Natural killer cell (primary cell): ENCODE measurements around the gene GCNT3. TPM values are rescaled to one million over a fixed set of nuclear protein-coding genes. Genes with fewer than 3 reads are reported as not detected.
A peak's percentile ranks its signal among the peaks of the same experiment; 100 is the strongest.
"Not testable (repeated sequence)": the region's sequence is repeated elsewhere in the genome, so short reads cannot be mapped to it uniquely, and the experiment has no call there.

Experiments used
- ATAC-seq, 3 donors: fragments of 150-1000 bp in 2 of 3; fragments of 200-7000 bp in 1 of 3; cut with Tn5 transposase; 1 replicate in 1 of 3; 2 replicates in 2 of 3; pipeline ENCODE4 v1.10.0; 2021; ENCODE audit warnings: mild to moderate bottlenecking in 2 of 3, moderate library complexity in 2 of 3
- DNase-seq, 2 donors: peaks; one replicate each; pipeline versions ENCODE4 v3.0.0 to v3.0.0-alpha.2; 2013 to 2021; ENCODE audit warnings: mixed read lengths in 1 of 2
- H3K27ac ChIP-seq: one replicate; pipeline ENCODE4 v1.5.1; 2013; ENCODE audit warnings: mild to moderate bottlenecking, low read length
- H3K27me3 ChIP-seq: one replicate; pipeline ENCODE4 v1.6.1; 2013; ENCODE audit warnings: low read length; ENCODE audit not compliant: control insufficient read depth, insufficient read depth
- H3K36me3 ChIP-seq: one replicate; pipeline ENCODE4 v1.6.1; 2013; ENCODE audit warnings: low read length; ENCODE audit not compliant: control insufficient read depth, insufficient read depth
- H3K4me1 ChIP-seq: one replicate; pipeline ENCODE4 v1.6.1; 2013; ENCODE audit warnings: low read length; ENCODE audit not compliant: control insufficient read depth, insufficient read depth
- H3K4me3 ChIP-seq: one replicate; pipeline ENCODE4 v1.5.1; 2013; ENCODE audit warnings: low read length
- H3K9me3 ChIP-seq: one replicate; pipeline ENCODE4 v1.6.1; 2013; ENCODE audit warnings: low read length; ENCODE audit not compliant: control insufficient read depth, insufficient read depth
- H3K27ac Mint-ChIP-seq, 2 donors: one replicate each; pipeline ENCODE4 v1.8.0; 2022; ENCODE audit warnings: mild to moderate bottlenecking in 2 of 2, mixed read lengths in 2 of 2, moderate library complexity in 1 of 2
- H3K27me3 Mint-ChIP-seq, 2 donors: one replicate each; pipeline ENCODE4 v1.8.0; 2022; ENCODE audit warnings: low read depth in 2 of 2, mixed read lengths in 2 of 2
- H3K36me3 Mint-ChIP-seq: one replicate; pipeline ENCODE4 v1.8.0; 2022; ENCODE audit warnings: mixed read lengths
- H3K4me1 Mint-ChIP-seq, 2 donors: one replicate each; pipeline ENCODE4 v1.8.0; 2022; ENCODE audit warnings: mixed read lengths in 2 of 2
- H3K4me3 Mint-ChIP-seq: one replicate; pipeline ENCODE4 v1.8.0; 2022; ENCODE audit warnings: mild to moderate bottlenecking, moderate library complexity, mixed read lengths
- H3K9me3 Mint-ChIP-seq, 2 donors: one replicate each; pipeline ENCODE4 v1.8.0; 2022; ENCODE audit warnings: mixed read lengths in 2 of 2
- CTCF ChIP-seq: fragments of 200-600 bp; IDR thresholded peaks from one replicate; pipeline ENCODE4 v1.8.0; 2022; ENCODE audit warnings: antibody characterized with exemption
- WGBS: methylation state at CpG from one replicate; pipeline ENCODE4 v1.1.7; 2013; ENCODE audit warnings: missing lambda C conversion rate; ENCODE audit not compliant: insufficient coverage; 5-methylcytosine and 5-hydroxymethylcytosine counted together
- intact Hi-C: fragments of 100-400 bp; cut with micrococcal nuclease; formaldehyde crosslinking; loops from one replicate; pipeline ENCODE4 v1.14.2; 2022
- total RNA-seq, 4 donors: library from RNA; stranded (reverse); fragments of 120-200 nt in 1 of 4; gene quantifications; one replicate each; pipeline versions ENCODE4 v1.2.3 to v1.2.4, GENCODE V29; 2013 to 2022

The GCNT3 gene
- total RNA-seq, 3 donors from 2014 or later (not counting 1 experiment from before 2014, with no cell fraction given), result not detected

DNA sequence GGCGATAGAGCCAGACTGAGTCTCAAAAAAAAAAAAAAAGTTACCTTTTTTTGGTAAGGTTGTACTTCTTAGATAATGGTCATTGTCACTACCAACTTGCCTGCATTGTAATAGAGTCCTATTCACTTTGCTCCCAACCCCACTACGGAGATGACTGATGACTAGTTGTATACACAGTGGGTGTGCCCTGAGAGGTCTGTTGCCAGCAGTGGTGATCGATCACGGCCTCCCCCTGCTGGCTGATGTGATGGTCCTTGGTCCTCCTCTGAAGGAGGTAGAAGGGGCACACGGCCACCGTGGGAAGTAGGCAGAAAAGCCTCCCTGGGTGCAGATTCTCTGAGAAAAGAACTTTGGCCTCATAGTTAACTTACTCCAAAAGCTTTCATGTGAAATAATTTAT lies 10.7 kb downstream of the GCNT3 start:
- 23% methylated on average over 6 of the region's 6 CpGs for WGBS
- no peak for TF ChIP-seq CTCF
- Histone ChIP-seq H3K36me3 (no peaks in the 10 kb centered on the region), H3K9me3 (no peaks in the 10 kb centered on the region), H3K27me3 (no peaks in the 10 kb centered on the region), H3K4me3 (no peak overlapping the region), H3K4me1 (no peaks in the 10 kb centered on the region), H3K27ac (no peak overlapping the region)
- Mint-ChIP-seq H3K9me3 (no peaks in the 10 kb centered on the region), H3K27me3 (peaks cover 12 to 17% of the 10 kb centered on the region in 2 donors), H3K36me3 (no peaks in the 10 kb centered on the region), H3K4me1 (no peaks in the 10 kb centered on the region), H3K4me3 (no peak overlapping the region), H3K27ac (no peak overlapping the region)
- intact Hi-C loops, result no loop called here
- peak in 1 of 3 donors; percentile 43 for ATAC-seq
- DNase-seq, result peak in 1 of 2 donors; percentile 22

GRCh38 chr15:59632714-59633113 lies 21.1 kb downstream of the GCNT3 start:
- H3K4me1 ChIP-seq, result no peaks in the 10 kb centered on the region
- ATAC-seq (no peak), DNase-seq (no peak)
- Mint-ChIP-seq H3K36me3 (no peaks in the 10 kb centered on the region), H3K9me3 (no peaks in the 10 kb centered on the region), H3K4me1 (peaks cover 0 to 10% of the 10 kb centered on the region in 2 donors), H3K4me3 (no peak overlapping the region), H3K27me3 (peaks cover 0 to 6% of the 10 kb centered on the region in 2 donors), H3K27ac (no peak overlapping the region)
- H3K27ac ChIP-seq, result no peak overlapping the region
- intact Hi-C loops, result no loop called here
- H3K36me3 ChIP-seq, result no peaks in the 10 kb centered on the region
- no peak for TF ChIP-seq CTCF
- H3K4me3 ChIP-seq, result no peak overlapping the region
- WGBS, result 91% methylated on average over 4 of the region's 4 CpGs
- H3K27me3 ChIP-seq, result no peaks in the 10 kb centered on the region
- H3K9me3 ChIP-seq, result no peaks in the 10 kb centered on the region

DNA sequence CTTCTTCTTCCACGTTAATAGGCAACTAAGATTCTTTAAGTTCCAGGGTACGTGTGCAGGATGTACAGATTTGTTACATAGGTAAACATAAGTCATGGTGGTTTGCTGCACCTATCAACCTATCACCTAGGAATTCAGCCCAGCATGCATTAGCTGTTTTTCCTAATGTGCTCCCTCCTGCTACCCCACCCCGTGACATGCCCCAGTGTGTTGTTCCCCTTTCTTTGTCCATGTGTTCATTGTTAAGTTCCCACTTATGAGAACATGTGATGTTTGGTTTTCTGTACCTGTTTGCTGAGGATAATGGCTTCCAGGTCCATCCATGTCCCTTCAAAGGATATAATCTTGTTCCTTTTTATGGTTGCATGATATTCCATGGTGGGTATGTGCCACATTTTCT lies 24.6 kb downstream of the GCNT3 start:
- Histone ChIP-seq H3K27ac (no peak overlapping the region), H3K4me3 (no peak overlapping the region), H3K36me3 (peaks cover 23% of the 10 kb centered on the region), H3K9me3 (no peaks in the 10 kb centered on the region), H3K4me1 (no peaks in the 10 kb centered on the region), H3K27me3 (no peaks in the 10 kb centered on the region)
- 100% methylated on average over 3 of the region's 3 CpGs for whole genome bisulfite sequencing
- ATAC-seq, result no peak
- H3K27me3 Mint-ChIP-seq, result peaks cover 0 to 6% of the 10 kb centered on the region in 2 donors
- no peak for TF ChIP-seq CTCF
- H3K27ac Mint-ChIP-seq, result no peak overlapping the region
- H3K4me3 Mint-ChIP-seq, result no peak overlapping the region
- no peaks in the 10 kb centered on the region for H3K9me3 Mint-ChIP-seq
- peaks cover 0 to 10% of the 10 kb centered on the region in 2 donors for H3K4me1 Mint-ChIP-seq
- peaks cover 6% of the 10 kb centered on the region for H3K36me3 Mint-ChIP-seq
- intact Hi-C loops, result no loop called here
- DNase-seq, result no peak

DNA sequence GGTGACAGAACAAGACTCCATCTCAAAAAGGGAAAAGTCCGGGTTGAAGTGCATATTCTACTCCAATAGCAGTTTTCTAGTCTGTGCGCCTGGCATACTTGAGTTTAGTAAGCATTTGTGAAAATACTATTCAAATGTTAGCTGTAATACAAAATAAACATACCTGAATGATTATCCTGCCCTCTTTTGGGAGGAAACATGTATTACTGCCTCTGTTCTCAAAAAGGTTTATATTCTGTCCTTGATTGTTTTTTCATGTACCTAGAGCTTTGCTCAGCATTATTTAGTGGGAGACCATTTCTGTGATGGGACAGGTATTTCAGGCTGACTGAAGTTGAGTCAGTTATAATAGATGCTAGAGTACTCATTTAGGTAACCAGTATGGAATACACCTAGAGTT lies 25.9 kb downstream of the GCNT3 start:
- intact Hi-C loops, ATAC-seq, H3K27ac ChIP-seq, H3K9me3 Mint-ChIP-seq, H3K4me1 Mint-ChIP-seq, H3K27me3 ChIP-seq, H3K27me3 Mint-ChIP-seq, H3K9me3 ChIP-seq, H3K4me1 ChIP-seq, DNase-seq, H3K4me3 Mint-ChIP-seq, H3K4me3 ChIP-seq, H3K36me3 Mint-ChIP-seq: not testable (repeated sequence)
- 84% methylated on average over 2 of the region's 2 CpGs for WGBS
- peak overlapping the region in 1 of 2 donors; percentile 57 for H3K27ac Mint-ChIP-seq
- peaks cover 32% of the 10 kb centered on the region for H3K36me3 ChIP-seq
